Measurements from ENCODE around the gene SPATA24. TPM values are rescaled to one million over a fixed set of nuclear protein-coding genes. Genes with fewer than 3 reads are reported as not detected.
"Not testable (repeated sequence)": the region's sequence is repeated elsewhere in the genome, so short reads cannot be mapped to it uniquely, and the experiment has no call there.

SPATA24 gene
- total RNA-seq, 1 experiment from 2014 or later = 7.7 TPM

- DNase-seq = peak; percentile 36
- Histone ChIP-seq H3K4me3 (ENCODE audit: insufficient read depth, low read depth, low read length) (no peak overlapping the region), H3K27me3 (ENCODE audit: control insufficient read depth, insufficient read depth, low read length) (no peaks in the 10 kb centered on the region), H3K36me3 (replicated peaks; ENCODE audit: control insufficient read depth, insufficient read depth, low read length) (peaks cover 5% of the 10 kb centered on the region)
Observed at GRCh38 chr5:139374909-139375308, 29.0 kb downstream of the SPATA24 start.

- DNase-seq = no peak
- no peaks in the 10 kb centered on the region for H3K27me3 ChIP-seq (ENCODE audit: control insufficient read depth, insufficient read depth, low read length)
- H3K4me3 ChIP-seq (ENCODE audit: insufficient read depth, low read depth, low read length) = no peak overlapping the region
- H3K36me3 ChIP-seq (replicated peaks; ENCODE audit: control insufficient read depth, insufficient read depth, low read length) = peaks cover 11% of the 10 kb centered on the region
Observed at GRCh38 chr5:139371482-139372435, 32.1 kb downstream of the SPATA24 start.

GRCh38 chr5:139369181-139369580 lies 34.7 kb downstream of the SPATA24 start:
- H3K36me3 ChIP-seq (replicated peaks; ENCODE audit: control insufficient read depth, insufficient read depth, low read length) = peaks cover 21% of the 10 kb centered on the region
- H3K27me3 ChIP-seq (ENCODE audit: control insufficient read depth, insufficient read depth, low read length) = no peaks in the 10 kb centered on the region
- DNase-seq = no peak
- no peak overlapping the region for H3K4me3 ChIP-seq (ENCODE audit: insufficient read depth, low read depth, low read length)

- H3K27me3 ChIP-seq (ENCODE audit: control insufficient read depth, insufficient read depth, low read length) = no peaks in the 10 kb centered on the region
- peaks cover 23% of the 10 kb centered on the region for H3K36me3 ChIP-seq (replicated peaks; ENCODE audit: control insufficient read depth, insufficient read depth, low read length)
- DNase-seq = no peak
- H3K4me3 ChIP-seq (ENCODE audit: insufficient read depth, low read depth, low read length) = no peak overlapping the region
Observed at GRCh38 chr5:139368613-139369012, 35.3 kb downstream of the SPATA24 start.

- DNase-seq = no peak
- H3K4me3 ChIP-seq (ENCODE audit: insufficient read depth, low read depth, low read length) = no peak overlapping the region
- peaks cover 17% of the 10 kb centered on the region for H3K36me3 ChIP-seq (replicated peaks; ENCODE audit: control insufficient read depth, insufficient read depth, low read length)
- no peaks in the 10 kb centered on the region for H3K27me3 ChIP-seq (ENCODE audit: control insufficient read depth, insufficient read depth, low read length)
Observed at GRCh38 chr5:139364466-139364865, 39.4 kb downstream of the SPATA24 start.

- peaks cover 17% of the 10 kb centered on the region for H3K36me3 ChIP-seq (replicated peaks; ENCODE audit: control insufficient read depth, insufficient read depth, low read length)
- no peak for DNase-seq
- no peak overlapping the region for H3K4me3 ChIP-seq (ENCODE audit: insufficient read depth, low read depth, low read length)
- H3K27me3 ChIP-seq (ENCODE audit: control insufficient read depth, insufficient read depth, low read length) = no peaks in the 10 kb centered on the region
Observed at GRCh38 chr5:139363937-139364336, 40.0 kb downstream of the SPATA24 start.

GRCh38 chr5:139361835-139362429 lies 42.0 kb downstream of the SPATA24 start:
- H3K27me3 ChIP-seq (ENCODE audit: control insufficient read depth, insufficient read depth, low read length) = no peaks in the 10 kb centered on the region
- DNase-seq = no peak

GRCh38 chr5:139360384-139360783 lies 43.5 kb downstream of the SPATA24 start:
- H3K4me3 ChIP-seq (ENCODE audit: insufficient read depth, low read depth, low read length) = no peak overlapping the region
- no peak for DNase-seq
- no peaks in the 10 kb centered on the region for H3K27me3 ChIP-seq (ENCODE audit: control insufficient read depth, insufficient read depth, low read length)

More at GRCh38 chr5:139361835-139362429, 42.0 kb downstream of the SPATA24 start:
- H3K4me3 ChIP-seq (ENCODE audit: insufficient read depth, low read depth, low read length) = no peak overlapping the region
- H3K36me3 ChIP-seq (replicated peaks; ENCODE audit: control insufficient read depth, insufficient read depth, low read length) = peaks cover 13% of the 10 kb centered on the region

GRCh38 chr5:139358064-139358463 lies 45.8 kb downstream of the SPATA24 start:
- DNase-seq = no peak
- H3K4me3 ChIP-seq (ENCODE audit: insufficient read depth, low read depth, low read length) = no peak overlapping the region
- H3K27me3 ChIP-seq (ENCODE audit: control insufficient read depth, insufficient read depth, low read length) = no peaks in the 10 kb centered on the region
- H3K36me3 ChIP-seq (replicated peaks; ENCODE audit: control insufficient read depth, insufficient read depth, low read length) = no peaks in the 10 kb centered on the region; the same call in 1 of the 2 replicates

More at GRCh38 chr5:139360384-139360783, 43.5 kb downstream of the SPATA24 start:
- peaks cover 7% of the 10 kb centered on the region for H3K36me3 ChIP-seq (replicated peaks; ENCODE audit: control insufficient read depth, insufficient read depth, low read length)

- not testable (repeated sequence) for H3K36me3 ChIP-seq (replicated peaks; ENCODE audit: control insufficient read depth, insufficient read depth, low read length); H3K27me3 ChIP-seq (ENCODE audit: control insufficient read depth, insufficient read depth, low read length); H3K4me3 ChIP-seq (ENCODE audit: insufficient read depth, low read depth, low read length); DNase-seq
Observed at GRCh38 chr5:139355900-139356299, 48.0 kb downstream of the SPATA24 start.

- DNase-seq = no peak
- Histone ChIP-seq H3K4me3 (ENCODE audit: insufficient read depth, low read depth, low read length) (no peak overlapping the region), H3K36me3 (replicated peaks; ENCODE audit: control insufficient read depth, insufficient read depth, low read length) (peaks cover 2% of the 10 kb centered on the region; the same call in 1 of the 2 replicates), H3K27me3 (ENCODE audit: control insufficient read depth, insufficient read depth, low read length) (no peaks in the 10 kb centered on the region)
Observed at GRCh38 chr5:139354186-139354585, 49.7 kb downstream of the SPATA24 start.

- DNase-seq; H3K4me3 ChIP-seq (ENCODE audit: insufficient read depth, low read depth, low read length): not testable (repeated sequence)
Observed at GRCh38 chr5:139347863-139348262, 56.0 kb downstream of the SPATA24 start.

More at GRCh38 chr5:139347863-139348262, 56.0 kb downstream of the SPATA24 start:
- H3K36me3 ChIP-seq (replicated peaks; ENCODE audit: control insufficient read depth, insufficient read depth, low read length); H3K27me3 ChIP-seq (ENCODE audit: control insufficient read depth, insufficient read depth, low read length): not testable (repeated sequence)

All from H7 (cell line).